MCF 10A (cell line): Measurements from ENCODE around the gene GPX4. TPM values are rescaled to one million over a fixed set of nuclear protein-coding genes. Genes with fewer than 3 reads are reported as not detected.

Experiments used
- BruUV-seq: library from RNA; stranded (reverse); fragments of 400-500 nt; replicated peaks from 2 replicates; lab custom pipeline; 2021; lab: Mats Ljungman, UMichigan
- CTCF ChIA-PET: fragments of 300-600 bp; sonication (Branson Sonifier 250); formaldehyde crosslinking; extraction: SDS; loops from one replicate; lab custom pipeline; 2021; ENCODE audit warnings: antibody characterized with exemption, inconsistent platforms; lab: Yijun Ruan, JAX
- POLR2A ChIA-PET: fragments of 300-600, 350-650 bp; sonication (Branson Sonifier 250); formaldehyde crosslinking; extraction: SDS; loops from one replicate; lab custom pipeline; 2020; ENCODE audit warnings: antibody characterized with exemption, inconsistent platforms; lab: Yijun Ruan, JAX
- DNase-seq: peaks from one replicate; pipeline ENCODE4 v3.0.0-alpha.2; 2018; ENCODE audit not compliant: unreplicated experiment
- H3K27ac Mint-ChIP-seq: one replicate; pipeline ENCODE4 v1.8.0; 2022; ENCODE audit warnings: mild to moderate bottlenecking, low read depth, mixed read lengths; ENCODE audit not compliant: unreplicated experiment
- H3K27me3 Mint-ChIP-seq: one replicate; pipeline ENCODE4 v1.8.0; 2022; ENCODE audit warnings: mixed read lengths; ENCODE audit not compliant: insufficient read depth, unreplicated experiment
- H3K36me3 Mint-ChIP-seq: one replicate; pipeline ENCODE4 v1.8.0; 2022; ENCODE audit warnings: mild to moderate bottlenecking, moderate library complexity, mixed read lengths; ENCODE audit not compliant: insufficient read depth, unreplicated experiment
- H3K4me1 Mint-ChIP-seq: one replicate; pipeline ENCODE4 v1.8.0; 2022; ENCODE audit warnings: mixed read lengths; ENCODE audit not compliant: insufficient read depth, unreplicated experiment
- H3K4me3 Mint-ChIP-seq: one replicate; pipeline ENCODE4 v1.8.0; 2022; ENCODE audit warnings: mild to moderate bottlenecking, moderate library complexity, mixed read lengths; ENCODE audit not compliant: unreplicated experiment
- H3K9me3 Mint-ChIP-seq: one replicate; pipeline ENCODE4 v1.8.0; 2022; ENCODE audit warnings: mixed read lengths; ENCODE audit not compliant: unreplicated experiment
- intact Hi-C: fragments of 100-400 bp; cut with micrococcal nuclease; formaldehyde crosslinking; loops from 2 replicates; pipeline ENCODE4 v1.14.1; 2022
- total RNA-seq: library from RNA; stranded (reverse); gene quantifications from 2 replicates; pipeline ENCODE4 v1.2.3, GENCODE V29; 2022
- TF ChIP-seq, protein P1 (sequence below): fragments of 200-600 bp; IDR thresholded peaks from one replicate; pipeline ENCODE4 v1.8.0; 2022; ENCODE audit warnings: antibody characterized with exemption, mild to moderate bottlenecking; ENCODE audit not compliant: unreplicated experiment

GPX4 gene
- total RNA-seq, 1 experiment from 2014 or later: 191 TPM

DNA sequence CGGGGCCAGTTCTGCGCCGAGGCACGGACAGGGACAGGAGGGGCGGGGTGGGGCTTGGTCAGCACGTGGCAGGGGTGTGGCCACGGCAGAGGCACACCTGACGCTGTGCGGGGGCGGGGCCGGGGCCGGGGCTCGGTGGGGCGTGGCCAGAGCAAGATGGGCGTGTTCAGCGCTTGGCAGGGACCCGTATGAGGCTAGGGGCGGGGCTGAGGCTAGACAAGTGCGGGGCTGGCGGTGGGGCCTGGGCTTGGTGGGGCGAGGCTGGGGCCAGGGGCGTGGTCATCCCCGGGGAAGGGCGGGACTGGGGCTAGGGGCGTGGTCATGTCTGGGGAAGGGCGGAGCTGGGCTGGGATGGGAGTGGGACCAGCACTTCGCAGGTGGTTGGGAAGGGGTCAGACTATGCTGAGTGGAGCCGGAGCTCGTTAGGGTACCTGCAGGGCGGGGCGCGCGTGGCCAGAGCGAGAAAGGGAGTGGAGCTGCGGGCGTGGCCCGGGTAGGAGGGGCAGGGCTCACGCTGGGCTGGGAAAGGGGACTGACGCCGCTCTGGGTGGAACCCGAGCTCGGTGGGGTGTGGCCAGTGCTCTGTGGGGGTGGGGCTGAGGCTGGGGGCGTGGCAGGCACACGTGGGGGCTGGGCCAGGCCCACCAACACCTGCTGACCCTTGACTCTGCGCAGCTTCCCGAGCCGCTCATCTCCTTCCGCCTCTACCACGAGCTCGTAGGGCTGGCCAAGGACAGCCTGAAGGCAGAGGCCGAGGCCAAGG is 21.4 kb upstream of the GPX4 start:
- H3K27ac Mint-ChIP-seq: no peak overlapping the region
- intact Hi-C loops: no loop called here

DNA sequence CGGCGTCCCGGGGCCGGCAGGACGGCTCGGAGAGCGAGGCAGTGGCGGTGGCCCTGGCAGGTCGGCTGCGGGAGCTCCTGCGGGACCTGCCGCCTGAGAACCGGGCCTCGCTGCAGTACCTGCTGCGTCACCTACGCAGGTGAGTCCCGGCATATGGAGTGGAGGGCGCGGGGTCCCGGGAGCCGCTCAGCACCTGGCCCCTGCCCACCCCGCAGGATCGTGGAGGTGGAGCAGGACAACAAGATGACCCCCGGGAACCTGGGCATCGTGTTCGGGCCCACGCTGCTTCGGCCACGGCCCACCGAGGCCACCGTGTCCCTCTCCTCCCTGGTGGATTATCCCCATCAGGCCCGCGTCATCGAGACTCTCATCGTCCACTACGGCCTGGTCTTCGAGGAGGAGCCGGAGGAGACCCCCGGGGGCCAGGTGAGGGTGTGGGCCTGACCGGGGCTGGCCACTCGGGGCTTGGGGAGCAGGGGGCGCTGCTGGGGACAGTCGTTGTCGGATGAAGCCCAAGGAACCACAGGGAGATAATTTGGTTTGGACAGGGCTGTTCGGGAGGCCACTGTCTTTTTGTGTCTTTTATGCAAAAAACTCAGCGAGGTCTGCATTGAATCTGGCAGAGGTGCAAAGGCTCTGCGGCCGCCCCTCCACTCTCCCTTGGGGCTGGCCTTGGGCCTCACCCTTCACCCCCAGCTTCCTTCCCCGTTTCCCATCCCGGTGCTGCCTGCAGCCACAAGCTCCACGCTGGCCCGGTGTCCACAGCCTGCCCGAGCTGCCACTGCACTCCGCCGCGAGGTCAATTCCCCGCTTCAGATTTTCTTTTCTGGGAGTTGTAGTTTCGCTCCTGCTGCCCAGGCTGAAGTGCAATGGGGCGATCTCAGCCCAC is 20.6 kb upstream of the GPX4 start:
- BruUV-seq: no TSS peak
- Mint-ChIP-seq H3K9me3 (no peaks in the 10 kb centered on the region), H3K4me1 (peaks cover 6% of the 10 kb centered on the region), H3K4me3 (no peak overlapping the region), H3K36me3 (peaks cover 42% of the 10 kb centered on the region), H3K27me3 (no peaks in the 10 kb centered on the region), H3K27ac (no peak overlapping the region)
- intact Hi-C loops: no loop called here
- TF ChIP-seq, protein P1, sequence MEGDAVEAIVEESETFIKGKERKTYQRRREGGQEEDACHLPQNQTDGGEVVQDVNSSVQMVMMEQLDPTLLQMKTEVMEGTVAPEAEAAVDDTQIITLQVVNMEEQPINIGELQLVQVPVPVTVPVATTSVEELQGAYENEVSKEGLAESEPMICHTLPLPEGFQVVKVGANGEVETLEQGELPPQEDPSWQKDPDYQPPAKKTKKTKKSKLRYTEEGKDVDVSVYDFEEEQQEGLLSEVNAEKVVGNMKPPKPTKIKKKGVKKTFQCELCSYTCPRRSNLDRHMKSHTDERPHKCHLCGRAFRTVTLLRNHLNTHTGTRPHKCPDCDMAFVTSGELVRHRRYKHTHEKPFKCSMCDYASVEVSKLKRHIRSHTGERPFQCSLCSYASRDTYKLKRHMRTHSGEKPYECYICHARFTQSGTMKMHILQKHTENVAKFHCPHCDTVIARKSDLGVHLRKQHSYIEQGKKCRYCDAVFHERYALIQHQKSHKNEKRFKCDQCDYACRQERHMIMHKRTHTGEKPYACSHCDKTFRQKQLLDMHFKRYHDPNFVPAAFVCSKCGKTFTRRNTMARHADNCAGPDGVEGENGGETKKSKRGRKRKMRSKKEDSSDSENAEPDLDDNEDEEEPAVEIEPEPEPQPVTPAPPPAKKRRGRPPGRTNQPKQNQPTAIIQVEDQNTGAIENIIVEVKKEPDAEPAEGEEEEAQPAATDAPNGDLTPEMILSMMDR: no peak
- ChIA-PET POLR2A (interaction anchor here (0.8 to 3.8 kb wide), 6 partner anchors 8 to 56 kb away, joined by 3 to 19 read pairs (median 4); partner anchors contain the start of genes ARHGAP45 and CNN2), CTCF (interaction anchor here (0.6 kb wide), 1 partner anchor 30 kb away, joined by 3 read pairs; no protein-coding TSS in a partner anchor)
- no peak for DNase-seq

More for the DNA sequence above, 21.4 kb upstream of the GPX4 start:
- H3K9me3 Mint-ChIP-seq: no peaks in the 10 kb centered on the region
- TF ChIP-seq, protein P1: no peak
- peaks cover 6% of the 10 kb centered on the region for H3K4me1 Mint-ChIP-seq
- peaks cover 42% of the 10 kb centered on the region for H3K36me3 Mint-ChIP-seq
- no TSS peak for BruUV-seq
- ChIA-PET CTCF (interaction anchor here (0.6 to 2.0 kb wide), 2 partner anchors 31 to 141 kb away, joined by 3 to 6 read pairs; no protein-coding TSS in a partner anchor), POLR2A (interaction anchor here (0.5 to 1.7 kb wide), 4 partner anchors 22 to 193 kb away, joined by 3 to 6 read pairs (median 4); partner anchors contain the start of genes CNN2 and FAM174C)
- DNase-seq: peak; percentile 91
- peak overlapping the region; percentile 58 for H3K4me3 Mint-ChIP-seq
- H3K27me3 Mint-ChIP-seq: no peaks in the 10 kb centered on the region

DNA sequence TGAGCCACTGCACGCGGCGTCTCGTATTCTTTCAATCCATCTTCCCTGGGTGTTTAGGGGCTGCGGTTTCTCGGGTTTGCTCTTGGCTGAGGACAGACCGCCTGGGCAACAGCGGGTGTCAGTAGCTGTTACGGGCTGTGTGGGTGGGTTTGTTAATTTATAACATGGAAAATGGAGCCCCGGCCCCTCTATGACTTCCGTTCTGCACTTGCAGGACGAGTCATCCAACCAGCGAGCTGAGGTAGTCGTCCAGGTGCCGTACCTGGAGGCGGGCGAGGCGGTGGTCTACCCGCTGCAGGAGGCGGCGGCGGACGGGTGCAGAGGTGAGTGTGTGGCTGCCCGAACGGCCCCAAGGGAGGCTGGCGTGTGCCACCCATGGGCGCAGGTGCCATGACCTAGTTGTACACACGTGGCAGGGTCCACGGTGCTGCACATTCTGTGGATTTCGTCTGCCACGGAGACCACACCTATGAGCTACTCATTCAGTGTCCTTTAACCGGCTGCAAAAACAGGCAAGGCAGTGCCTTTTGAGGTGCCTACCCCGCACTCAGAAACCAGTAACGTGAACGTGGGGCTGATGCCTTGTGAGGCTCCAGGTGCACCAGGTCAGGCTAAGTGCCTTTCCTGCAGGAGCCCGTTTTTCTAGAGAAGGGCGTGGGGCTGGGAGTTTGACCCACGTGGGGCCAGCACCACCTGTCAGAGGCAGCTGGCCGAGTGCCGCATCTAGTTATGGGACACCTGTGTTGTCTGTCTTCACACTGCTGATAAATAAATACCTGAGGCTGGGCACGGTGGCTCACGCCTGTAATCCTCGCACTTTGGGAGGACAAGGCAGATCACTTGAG is 19.5 kb upstream of the GPX4 start:
- H3K36me3 Mint-ChIP-seq: peaks cover 42% of the 10 kb centered on the region
- TF ChIP-seq, protein P1: no peak
- no peaks in the 10 kb centered on the region for H3K9me3 Mint-ChIP-seq
- H3K27ac Mint-ChIP-seq: no peak overlapping the region
- ChIA-PET CTCF (interaction anchor here (1.0 kb wide), 1 partner anchor 10 kb away, joined by 3 read pairs; no protein-coding TSS in a partner anchor), POLR2A (interaction anchor here (0.7 to 3.8 kb wide), 7 partner anchors 9 to 288 kb away, joined by 3 to 19 read pairs (median 3); partner anchors contain the start of genes ARHGAP45, CNN2 and PTBP1)
- no peak for DNase-seq
- no peak overlapping the region for H3K4me3 Mint-ChIP-seq
- intact Hi-C loops: no loop called here
- H3K4me1 Mint-ChIP-seq: peaks cover 6% of the 10 kb centered on the region
- no TSS peak for BruUV-seq
- no peaks in the 10 kb centered on the region for H3K27me3 Mint-ChIP-seq
